ENCODE data around the gene OR5B12. TPM values are rescaled to one million over a fixed set of nuclear protein-coding genes. Genes with fewer than 3 reads are reported as not detected.

Gene OR5B12
- total and polyA plus RNA-seq, 2 of the 8 experiments (the other 6 are each of a cell fraction or from before 2014, with no cell fraction given): not detected

- H2BK12ac ChIP-seq (ENCODE audit: low read depth, low read length): no peak overlapping the region
- no peak overlapping the region for H4K91ac ChIP-seq (replicated peaks; ENCODE audit: insufficient read length, low read length)
- POLR2A ChIA-PET (ENCODE audit: partially characterized antibody): no interaction called here
- H3K36me3 ChIP-seq (ENCODE audit: control insufficient read depth in 2 of 4, insufficient read depth in 4 of 4, low read length in 3 of 4): no peaks in the 10 kb centered on the region
- H3K23me2 ChIP-seq (ENCODE audit: low read depth, low read length): no peaks in the 10 kb centered on the region
- no peak overlapping the region for H4K5ac ChIP-seq (ENCODE audit: insufficient read length, low read depth, low read length)
- H2AK5ac ChIP-seq (ENCODE audit: low read depth, low read length): no peak overlapping the region
- no peak overlapping the region for H2BK15ac ChIP-seq (ENCODE audit: low read length)
- no peak for FAIRE-seq
- no peaks in the 10 kb centered on the region for H3K4me1 ChIP-seq (replicated peaks in 1 of 4; ENCODE audit: control insufficient read depth in 3 of 4, insufficient read depth in 4 of 4, low read length in 3 of 4)
- no peak overlapping the region for H2BK5ac ChIP-seq (ENCODE audit: low read depth, low read length)
- no peak overlapping the region for H3K4me2 ChIP-seq (ENCODE audit: insufficient read depth in 1 of 2, low read depth in 2 of 2, low read length in 2 of 2)
- no peak for DNase-seq (ENCODE audit: low read depth in 1 of 2, low spot score in 2 of 2)
- no peak overlapping the region for H3K56ac ChIP-seq (replicated peaks; ENCODE audit: insufficient read length, low read depth, low read length)
- H4K20me1 ChIP-seq (replicated peaks in 1 of 2; ENCODE audit: control insufficient read depth in 1 of 2, insufficient read depth in 2 of 2, low read length in 2 of 2): no peaks in the 10 kb centered on the region
- H3K27ac ChIP-seq (ENCODE audit: low read depth, low read length): no peak overlapping the region
- no peak overlapping the region for H3K4ac ChIP-seq (replicated peaks; ENCODE audit: insufficient read length, low read depth, low read length)
- no peak overlapping the region for H2BK120ac ChIP-seq (replicated peaks; ENCODE audit: low read depth, low read length)
- H4K8ac ChIP-seq (ENCODE audit: extremely low read depth, insufficient read depth, low read length): no peak overlapping the region
- CTCF ChIA-PET (ENCODE audit: partially characterized antibody): no interaction called here
- H3K79me1 ChIP-seq (ENCODE audit: low read depth, low read length): no peaks in the 10 kb centered on the region
- H2BK20ac ChIP-seq (ENCODE audit: low read length): no peak overlapping the region
- no peaks in the 10 kb centered on the region for H3K27me3 ChIP-seq (replicated peaks in 1 of 4; ENCODE audit: control insufficient read depth in 3 of 4, extremely low read depth in 1 of 4, insufficient read depth in 3 of 4, low read length in 3 of 4)
- H3K9me3 ChIP-seq (ENCODE audit: insufficient read depth in 2 of 2, low read depth in 1 of 2, low read length in 1 of 2): peaks cover 10 to 20% of the 10 kb centered on the region in 2 experiments; a peak in 3 of 4 replicates
- H3K14ac ChIP-seq (ENCODE audit: insufficient read length): no peak overlapping the region
- H3K23ac ChIP-seq (ENCODE audit: insufficient read length): no peak overlapping the region
- no peak overlapping the region for H3K4me3 ChIP-seq (ENCODE audit: extremely low read depth in 1 of 4, insufficient read depth in 2 of 4, low read depth in 3 of 4, low read length in 4 of 4)
- no peaks in the 10 kb centered on the region for H3K79me2 ChIP-seq (ENCODE audit: control insufficient read depth in 1 of 2, insufficient read depth in 2 of 2, low read length in 2 of 2)
- WGBS, 2 experiments (ENCODE audit: extremely low coverage in 1 of 2, insufficient coverage in 1 of 2, insufficient read length in 1 of 2, insufficient replicate concordance in 2 of 2, low coverage in 1 of 2, low lambda C conversion rate in 2 of 2, missing lambda C conversion rate in 1 of 2): 91% methylated on average over 1 of the region's 1 CpG; no CpG with 5 or more reads in 1 of the 2 experiments
- no peak overlapping the region for H2AFZ ChIP-seq (ENCODE audit: low read length)
- TF ChIP-seq POU5F1 (IDR thresholded peaks at IDR 0.05; ENCODE audit: low read depth, low read length) (no peak), GABPA (IDR thresholded peaks at IDR 0.05; ENCODE audit: borderline replicate concordance, insufficient read depth, low read length) (no peak), RAD21 (IDR thresholded peaks at IDR 0.05 in 1 of 2, conservative IDR thresholded peaks at IDR 0.05 in 1 of 2; ENCODE audit: low read depth in 2 of 2, low read length in 2 of 2) (no peak), KDM4A (IDR thresholded peaks at IDR 0.05; ENCODE audit: low read depth, low read length, severe bottlenecking) (no peak), TAF1 (IDR thresholded peaks at IDR 0.05; ENCODE audit: low read depth, low read length) (no peak), SIX5 (IDR thresholded peaks at IDR 0.05; ENCODE audit: low read depth, low read length) (no peak), BACH1 (IDR thresholded peaks at IDR 0.05; ENCODE audit: low read length) (no peak), CTBP2 (IDR thresholded peaks at IDR 0.05; ENCODE audit: borderline replicate concordance, insufficient read depth, insufficient read length, low read length) (no peak), TAF7 (optimal IDR thresholded peaks at IDR 0.05; ENCODE audit: borderline replicate concordance, low read depth, low read length) (no peak), MAX (IDR thresholded peaks at IDR 0.05) (no peak), TCF12 (IDR thresholded peaks at IDR 0.05; ENCODE audit: low read depth, low read length) (no peak), YY1 (IDR thresholded peaks at IDR 0.05; ENCODE audit: low read depth, low read length) (no peak), JUN (IDR thresholded peaks at IDR 0.05; ENCODE audit: low read depth, low read length) (no peak), EGR1 (IDR thresholded peaks at IDR 0.05; ENCODE audit: borderline replicate concordance, low read depth, low read length) (no peak), SIN3A (conservative IDR thresholded peaks at IDR 0.05 in 1 of 2, IDR thresholded peaks at IDR 0.05 in 1 of 2; ENCODE audit: low read depth in 1 of 2, low read length in 2 of 2) (no peak)
- H3K9ac ChIP-seq (replicated peaks in 1 of 4; ENCODE audit: extremely low read depth in 1 of 4, low read depth in 3 of 4, low read length in 3 of 4): no peak overlapping the region
- H3K18ac ChIP-seq (ENCODE audit: extremely low read depth, low read length): no peak overlapping the region
Measured at GRCh38 chr11:58466293-58466692, 24.3 kb upstream of the OR5B12 start.
